HUES48 (cell line): ENCODE results near the gene NCKAP5.

Experiments used
- H3K27ac ChIP-seq: one replicate; pipeline ENCODE4 v1.7.0; 2013; ENCODE audit warnings: low read depth, low read length, inconsistent platforms
- H3K27me3 ChIP-seq: 2 replicates; pipeline ENCODE4 v1.6.1; 2013; ENCODE audit warnings: mild to moderate bottlenecking, low read length; ENCODE audit not compliant: control insufficient read depth, insufficient read depth
- H3K36me3 ChIP-seq: 2 replicates; pipeline ENCODE4 v1.6.1; 2013; ENCODE audit warnings: low read length; ENCODE audit not compliant: control insufficient read depth, insufficient read depth
- H3K4me1 ChIP-seq: 2 replicates; pipeline ENCODE4 v1.6.1; 2013; ENCODE audit warnings: mild to moderate bottlenecking, low read length; ENCODE audit not compliant: control insufficient read depth, insufficient read depth
- H3K4me3 ChIP-seq: 2 replicates; pipeline ENCODE4 v1.5.1; 2013; ENCODE audit warnings: mild to moderate bottlenecking, low read depth, low read length
- H3K9ac ChIP-seq: 2 replicates; pipeline ENCODE4 v1.6.1; 2013; ENCODE audit warnings: mild to moderate bottlenecking, low read depth, low read length, moderate library complexity
- H3K9me3 ChIP-seq: 2 replicates; pipeline ENCODE4 v1.6.1; 2013; ENCODE audit warnings: low read length; ENCODE audit not compliant: control insufficient read depth, insufficient read depth

NCKAP5 gene

GRCh38 chr2:132668987-132669907, 899.0 kb downstream of the NCKAP5 start:
- Histone ChIP-seq H3K4me1 (peaks cover 20% of the 10 kb centered on the region), H3K9ac (no peak overlapping the region), H3K4me3 (peak overlapping the region; percentile 60), H3K27me3 (peaks cover 68% of the 10 kb centered on the region), H3K9me3 (no peaks in the 10 kb centered on the region), H3K27ac (no peak overlapping the region), H3K36me3 (no peaks in the 10 kb centered on the region)

- no peak overlapping the region for H3K9ac ChIP-seq
- H3K4me3 ChIP-seq: peak overlapping the region; percentile 60
- peaks cover 66% of the 10 kb centered on the region for H3K27me3 ChIP-seq
Observed at GRCh38 chr2:132668189-132668823, 900.0 kb downstream of the NCKAP5 start.

GRCh38 chr2:132667706-132668105, 900.6 kb downstream of the NCKAP5 start:
- Histone ChIP-seq H3K9ac (no peak overlapping the region), H3K36me3 (no peaks in the 10 kb centered on the region), H3K27me3 (peaks cover 60% of the 10 kb centered on the region), H3K4me1 (peaks cover 16% of the 10 kb centered on the region), H3K9me3 (no peaks in the 10 kb centered on the region), H3K27ac (no peak overlapping the region), H3K4me3 (no peak overlapping the region)

More at GRCh38 chr2:132668189-132668823, 900.0 kb downstream of the NCKAP5 start:
- Histone ChIP-seq H3K27ac (no peak overlapping the region), H3K36me3 (no peaks in the 10 kb centered on the region), H3K4me1 (peaks cover 20% of the 10 kb centered on the region), H3K9me3 (no peaks in the 10 kb centered on the region)

GRCh38 chr2:132665401-132666140, 902.7 kb downstream of the NCKAP5 start:
- H3K27me3 ChIP-seq: peaks cover 40% of the 10 kb centered on the region
- no peak overlapping the region for H3K27ac ChIP-seq

GRCh38 chr2:132664096-132664495, 904.2 kb downstream of the NCKAP5 start:
- Histone ChIP-seq H3K4me3 (no peak overlapping the region), H3K9ac (no peak overlapping the region), H3K4me1 (peaks cover 3% of the 10 kb centered on the region), H3K27ac (no peak overlapping the region), H3K9me3 (no peaks in the 10 kb centered on the region), H3K27me3 (peaks cover 25% of the 10 kb centered on the region), H3K36me3 (no peaks in the 10 kb centered on the region)

More at GRCh38 chr2:132665401-132666140, 902.7 kb downstream of the NCKAP5 start:
- H3K9me3 ChIP-seq: no peaks in the 10 kb centered on the region
- H3K9ac ChIP-seq: no peak overlapping the region
- peaks cover 3% of the 10 kb centered on the region for H3K4me1 ChIP-seq
- H3K4me3 ChIP-seq: no peak overlapping the region
- no peaks in the 10 kb centered on the region for H3K36me3 ChIP-seq

GRCh38 chr2:132662732-132663131, 905.5 kb downstream of the NCKAP5 start:
- H3K27me3 ChIP-seq: peaks cover 11% of the 10 kb centered on the region
- H3K36me3 ChIP-seq: no peaks in the 10 kb centered on the region
- H3K4me3 ChIP-seq: no peak overlapping the region
- no peaks in the 10 kb centered on the region; the same call in 1 of the 2 replicates for H3K4me1 ChIP-seq
- no peak overlapping the region for H3K9ac ChIP-seq
- no peak overlapping the region for H3K27ac ChIP-seq
- no peaks in the 10 kb centered on the region for H3K9me3 ChIP-seq

- H3K27ac ChIP-seq: no peak overlapping the region
- H3K27me3 ChIP-seq: no peaks in the 10 kb centered on the region
- H3K4me3 ChIP-seq: no peak overlapping the region
- H3K36me3 ChIP-seq: no peaks in the 10 kb centered on the region
- no peak overlapping the region for H3K9ac ChIP-seq
- no peaks in the 10 kb centered on the region for H3K9me3 ChIP-seq
- peaks cover 11% of the 10 kb centered on the region; the same call in 1 of the 2 replicates for H3K4me1 ChIP-seq
Observed at GRCh38 chr2:132659331-132659730, 908.9 kb downstream of the NCKAP5 start.

- H3K9me3 ChIP-seq: no peaks in the 10 kb centered on the region
- H3K27me3 ChIP-seq: no peaks in the 10 kb centered on the region
- H3K9ac ChIP-seq: no peak overlapping the region
- no peak overlapping the region for H3K4me3 ChIP-seq
- peaks cover 22% of the 10 kb centered on the region for H3K4me1 ChIP-seq
- no peak overlapping the region for H3K27ac ChIP-seq
- H3K36me3 ChIP-seq: no peaks in the 10 kb centered on the region
Observed at GRCh38 chr2:132656266-132656975, 911.8 kb downstream of the NCKAP5 start.

- H3K9me3 ChIP-seq: no peaks in the 10 kb centered on the region
- H3K4me3 ChIP-seq: no peak overlapping the region
- no peaks in the 10 kb centered on the region for H3K36me3 ChIP-seq
- no peaks in the 10 kb centered on the region for H3K27me3 ChIP-seq
- H3K27ac ChIP-seq: no peak overlapping the region
- H3K9ac ChIP-seq: no peak overlapping the region
- H3K4me1 ChIP-seq: peaks cover 22% of the 10 kb centered on the region
Observed at GRCh38 chr2:132654968-132655367, 913.3 kb downstream of the NCKAP5 start.

- peaks cover 22% of the 10 kb centered on the region for H3K4me1 ChIP-seq
- no peak overlapping the region for H3K9ac ChIP-seq
- no peaks in the 10 kb centered on the region for H3K36me3 ChIP-seq
- no peaks in the 10 kb centered on the region for H3K27me3 ChIP-seq
- no peaks in the 10 kb centered on the region for H3K9me3 ChIP-seq
- H3K27ac ChIP-seq: no peak overlapping the region
- no peak overlapping the region for H3K4me3 ChIP-seq
Observed at GRCh38 chr2:132654335-132654734, 913.9 kb downstream of the NCKAP5 start.
